ENCODE data around the gene PRXL2B. TPM values are rescaled to one million over a fixed set of nuclear protein-coding genes. Genes with fewer than 3 reads are reported as not detected.

PRXL2B gene
- total RNA-seq, 2 experiments from 2014 or later: 5.2 to 10.4 TPM

DNA sequence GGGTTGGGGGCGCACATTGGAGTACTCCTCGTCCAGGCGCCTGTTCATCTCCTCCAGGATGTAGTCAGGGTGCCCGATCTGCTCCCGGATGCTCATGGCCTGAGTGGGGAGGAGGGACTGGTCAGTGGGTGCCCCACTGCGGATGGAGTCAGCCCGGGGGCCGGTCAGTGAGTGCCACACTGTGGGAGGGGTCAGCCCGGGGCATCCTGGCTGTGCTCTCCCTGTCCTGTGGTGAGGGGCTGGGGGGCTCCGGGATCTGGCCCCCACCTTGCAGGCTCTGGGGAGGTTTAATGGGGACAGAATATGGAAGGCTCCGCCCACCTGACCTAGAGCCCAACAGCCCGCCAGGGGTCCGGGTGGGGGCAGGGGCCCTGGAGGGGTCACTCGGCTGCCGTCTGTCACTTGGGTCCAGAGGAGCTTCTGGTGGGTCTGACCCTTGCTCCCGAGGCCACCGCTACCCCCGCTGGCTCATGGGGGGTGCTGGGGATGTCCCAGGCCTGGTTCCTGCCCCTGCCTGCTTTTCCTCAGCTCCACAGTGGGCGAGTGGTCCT, 8.8 kb downstream of the PRXL2B start:
- ChIA-PET CTCF (ENCODE audit: unreplicated experiment) (interaction anchor here (0.5 kb wide), 1 partner anchor 9 kb away, joined by 7 read pairs; no protein-coding TSS in a partner anchor), POLR2A (no interaction called here)
- peaks cover 5% of the 10 kb centered on the region for H3K4me1 ChIP-seq (ENCODE audit: insufficient read depth, low read length, poor library complexity, severe bottlenecking)
- TF ChIP-seq CTCF (conservative IDR thresholded peaks at IDR 0.05; ENCODE audit: low read length): no peak
- TF ChIP-seq EZH2phosphoT487 (IDR thresholded peaks at IDR 0.05; ENCODE audit: borderline replicate concordance, low read depth, low read length): no peak
- no peaks in the 10 kb centered on the region for H3K9me3 ChIP-seq (ENCODE audit: low read length)
- H3K27ac ChIP-seq (ENCODE audit: low read depth, low read length, poor library complexity, severe bottlenecking): no peak overlapping the region
- H3K4me2 ChIP-seq (ENCODE audit: low read length): no peak overlapping the region
- H4K20me1 ChIP-seq (ENCODE audit: insufficient read depth, low read length): no peaks in the 10 kb centered on the region
- H3K79me2 ChIP-seq (ENCODE audit: insufficient read depth, low read depth, low read length): no peaks in the 10 kb centered on the region
- H2AFZ ChIP-seq (ENCODE audit: low read length): no peak overlapping the region
- H3K9me2 ChIP-seq (ENCODE audit: insufficient read depth, low read length): no peaks in the 10 kb centered on the region
- H3K4me3 ChIP-seq (ENCODE audit: low read depth, low read length, poor library complexity, severe bottlenecking): no peak overlapping the region
- no peaks in the 10 kb centered on the region for H3K36me3 ChIP-seq (ENCODE audit: insufficient read depth, low read length)
- intact Hi-C loops (cut with micrococcal nuclease; ENCODE audit: unreplicated experiment): no loop called here
- no peak for DNase-seq (ENCODE audit: low spot score)
- BruUV-seq (replicated peaks): no TSS peak

- no peak overlapping the region for H3K4me2 ChIP-seq (ENCODE audit: low read length)
- H4K20me1 ChIP-seq (ENCODE audit: insufficient read depth, low read length): no peaks in the 10 kb centered on the region
- H3K4me1 ChIP-seq (ENCODE audit: insufficient read depth, low read length, poor library complexity, severe bottlenecking): peaks cover 5% of the 10 kb centered on the region
- no peaks in the 10 kb centered on the region for H3K9me3 ChIP-seq (ENCODE audit: low read length)
- no peaks in the 10 kb centered on the region for H3K36me3 ChIP-seq (ENCODE audit: insufficient read depth, low read length)
- TF ChIP-seq CTCF (conservative IDR thresholded peaks at IDR 0.05; ENCODE audit: low read length): no peak
- no peak for TF ChIP-seq EZH2phosphoT487 (IDR thresholded peaks at IDR 0.05; ENCODE audit: borderline replicate concordance, low read depth, low read length)
- no peak for DNase-seq (ENCODE audit: low spot score)
- ChIA-PET POLR2A (no interaction called here), CTCF (ENCODE audit: unreplicated experiment) (no interaction called here)
- BruUV-seq (replicated peaks): no TSS peak
- no peak overlapping the region for H2AFZ ChIP-seq (ENCODE audit: low read length)
- H3K79me2 ChIP-seq (ENCODE audit: insufficient read depth, low read depth, low read length): no peaks in the 10 kb centered on the region
- intact Hi-C loops (cut with micrococcal nuclease; ENCODE audit: unreplicated experiment): no loop called here
- no peak overlapping the region for H3K27ac ChIP-seq (ENCODE audit: low read depth, low read length, poor library complexity, severe bottlenecking)
- no peak overlapping the region for H3K4me3 ChIP-seq (ENCODE audit: low read depth, low read length, poor library complexity, severe bottlenecking)
- no peaks in the 10 kb centered on the region for H3K9me2 ChIP-seq (ENCODE audit: insufficient read depth, low read length)
These were observed 9.4 kb downstream of the PRXL2B start for GRCh38 chr1:2595812-2596529.

Data from OCI-LY7 (cell line).